WTC11 (cell line): ENCODE results near the gene PDZD7. TPM values are rescaled to one million over a fixed set of nuclear protein-coding genes. Genes with fewer than 3 reads are reported as not detected.

Experiments
- ATAC-seq: fragments of 200-7000 bp; cut with Tn5 transposase; 2 replicates; pipeline ENCODE4 v1.10.0; 2021; ENCODE audit warnings: mild to moderate bottlenecking, moderate library complexity
- CTCF ChIA-PET: fragments of 300-600 bp; sonication (Branson Sonifier 250); formaldehyde crosslinking; loops from one replicate; lab custom pipeline; 2021; ENCODE audit warnings: antibody characterized with exemption; lab: Charles Lee
- POLR2A ChIA-PET: fragments of 350-600 bp; sonication (Branson Sonifier 250); formaldehyde crosslinking; loops from one replicate; lab custom pipeline; 2021; ENCODE audit warnings: antibody characterized with exemption; lab: Charles Lee
- DNase-seq: peaks from one replicate; pipeline ENCODE4 v3.0.0; 2021; ENCODE audit warnings: low spot score
- H3K27ac Mint-ChIP-seq: 2 replicates; pipeline ENCODE4 v1.8.0; 2021; ENCODE audit warnings: mixed read lengths
- H3K27me3 Mint-ChIP-seq: 2 replicates; pipeline ENCODE4 v1.8.0; 2021; ENCODE audit warnings: low read depth, mild to moderate bottlenecking, moderate library complexity, mixed read lengths
- H3K36me3 Mint-ChIP-seq: 2 replicates; pipeline ENCODE4 v1.8.0; 2021; ENCODE audit warnings: mixed read lengths
- H3K4me1 Mint-ChIP-seq: 2 replicates; pipeline ENCODE4 v1.8.0; 2022; ENCODE audit warnings: mixed read lengths
- H3K4me3 Mint-ChIP-seq: 2 replicates; pipeline ENCODE4 v1.8.0; 2021; ENCODE audit warnings: mild to moderate bottlenecking, moderate library complexity, mixed read lengths
- H3K9me3 Mint-ChIP-seq: 2 replicates; pipeline ENCODE4 v1.8.0; 2021; ENCODE audit warnings: mixed read lengths
- CBFB ChIP-seq: sonication (generic); formaldehyde crosslinking; IDR thresholded peaks from 2 replicates; pipeline ENCODE4 v1.8.1; 2022; ENCODE audit warnings: mild to moderate bottlenecking, low read depth, missing genetic modification reagents
- ELF4 ChIP-seq: sonication (generic); formaldehyde crosslinking; IDR thresholded peaks from 2 replicates; pipeline ENCODE4 v1.8.1; 2022; ENCODE audit warnings: low read depth, mild to moderate bottlenecking, moderate library complexity, missing genetic modification reagents
- ESRRA ChIP-seq: sonication (generic); formaldehyde crosslinking; IDR thresholded peaks from 2 replicates; pipeline ENCODE4 v1.8.1; 2022; ENCODE audit warnings: mild to moderate bottlenecking, missing genetic modification reagents, borderline replicate concordance
- ETV6 ChIP-seq: sonication (generic); formaldehyde crosslinking; IDR thresholded peaks from 2 replicates; pipeline ENCODE4 v1.8.1; 2022; ENCODE audit warnings: mild to moderate bottlenecking, missing genetic modification reagents
- GABPB1 ChIP-seq: sonication (generic); formaldehyde crosslinking; IDR thresholded peaks from 2 replicates; pipeline ENCODE4 v1.8.1; 2023; ENCODE audit warnings: mild to moderate bottlenecking, missing genetic modification reagents
- RORB ChIP-seq: fragments of 250-450 bp; sonication (Bioruptor Pico); IDR thresholded peaks from 2 replicates; pipeline ENCODE4 v1.9.0; 2021; ENCODE audit warnings: mild to moderate bottlenecking
- SP1 ChIP-seq: sonication (generic); formaldehyde crosslinking; conservative IDR thresholded peaks from 2 replicates; pipeline ENCODE4 v1.8.1; 2022; ENCODE audit warnings: missing genetic modification reagents
- TP53 ChIP-seq: sonication (generic); formaldehyde crosslinking; IDR thresholded peaks from 2 replicates; pipeline ENCODE4 v1.8.1; 2023; ENCODE audit warnings: mild to moderate bottlenecking, missing genetic modification reagents
- ZNF121 ChIP-seq: sonication (generic); formaldehyde crosslinking; IDR thresholded peaks from 2 replicates; pipeline ENCODE4 v1.8.0; 2023; ENCODE audit warnings: missing genetic modification reagents
- ZNF219 ChIP-seq: sonication (generic); formaldehyde crosslinking; IDR thresholded peaks from 2 replicates; pipeline ENCODE4 v1.8.0; 2023; ENCODE audit warnings: missing genetic modification reagents, mild to moderate bottlenecking, borderline replicate concordance
- ZNF396 ChIP-seq: fragments of 250-450 bp; sonication (Bioruptor Pico); IDR thresholded peaks from 2 replicates; pipeline ENCODE4 v1.8.0; 2021; ENCODE audit warnings: mild to moderate bottlenecking, moderate library complexity, borderline replicate concordance
- total RNA-seq: library from RNA; stranded (reverse); gene quantifications from 3 replicates; pipeline ENCODE4 v1.2.3, GENCODE V29; 2021
- TF ChIP-seq, protein P1 (sequence below): sonication (generic); formaldehyde crosslinking; IDR thresholded peaks from 2 replicates; pipeline ENCODE4 v1.8.1; 2023; ENCODE audit warnings: mild to moderate bottlenecking, missing genetic modification reagents, moderate library complexity
- TF ChIP-seq, protein P2 (sequence below): sonication (generic); formaldehyde crosslinking; IDR thresholded peaks from 2 replicates; pipeline ENCODE4 v1.8.0; 2022; ENCODE audit warnings: mild to moderate bottlenecking, missing genetic modification reagents
- TF ChIP-seq, protein P3 (sequence below): sonication (generic); formaldehyde crosslinking; IDR thresholded peaks from 2 replicates; pipeline ENCODE4 v1.8.1; 2023; ENCODE audit warnings: mild to moderate bottlenecking, missing genetic modification reagents
- TF ChIP-seq, protein P4 (sequence below): fragments of 250-450 bp; sonication (Bioruptor Pico); IDR thresholded peaks from 2 replicates; pipeline ENCODE4 v1.9.0; 2021; ENCODE audit warnings: moderate library complexity, mild to moderate bottlenecking, inconsistent platforms, borderline replicate concordance
- TF ChIP-seq, protein P5 (sequence below): fragments of 200-600 bp; IDR thresholded peaks from 2 replicates; pipeline ENCODE4 v1.8.0; 2022; ENCODE audit warnings: antibody characterized with exemption
- TF ChIP-seq, protein P6 (sequence below): fragments of 250-450 bp; sonication (Bioruptor Pico); IDR thresholded peaks from 2 replicates; pipeline ENCODE4 v1.8.0; 2021; ENCODE audit warnings: mild to moderate bottlenecking

PDZD7 gene
- total RNA-seq, 1 experiment from 2014 or later = 2.6 TPM

DNA sequence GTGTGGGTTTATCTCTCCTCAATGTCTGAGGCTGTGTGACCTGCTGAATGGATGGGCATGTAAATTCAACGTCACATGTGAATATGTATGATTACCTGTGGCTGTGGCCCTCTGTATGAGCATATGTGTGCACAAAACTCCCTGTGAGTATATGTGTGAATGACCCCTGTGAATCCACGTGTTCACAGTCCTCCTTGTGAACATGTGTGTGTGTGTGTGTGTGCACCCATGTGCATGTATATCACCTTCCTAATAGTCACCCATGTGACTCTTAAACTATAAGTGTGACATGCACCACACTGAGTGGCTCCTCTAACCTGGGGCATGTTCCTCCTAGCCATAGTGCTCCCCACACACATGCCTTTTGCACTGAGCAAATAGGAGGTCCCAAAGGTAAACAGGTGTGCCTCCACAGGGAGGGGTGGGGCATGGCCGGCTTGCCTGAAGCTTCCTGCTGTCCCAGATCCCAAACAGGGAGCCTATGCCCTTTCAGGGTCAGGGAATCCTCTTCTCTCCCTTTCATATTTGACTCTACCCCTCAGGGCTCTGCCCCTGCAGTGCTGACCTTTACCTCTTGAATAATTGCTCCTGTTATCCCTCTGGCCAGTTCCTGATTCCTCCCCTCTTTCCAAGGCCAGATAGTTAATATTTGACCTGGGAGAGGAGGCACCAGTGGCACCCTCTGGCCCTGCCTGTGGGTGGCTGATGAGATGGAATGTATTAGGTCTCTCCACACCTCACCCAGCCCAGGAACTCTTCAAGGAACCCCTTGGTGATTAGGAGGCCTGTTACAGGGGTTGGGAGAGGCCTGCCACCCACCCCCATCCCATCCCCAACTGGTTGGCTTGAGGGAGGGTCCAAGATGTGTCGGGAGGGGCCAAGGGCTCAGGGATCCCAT, 59.8 kb downstream of the PDZD7 start:
- no peaks in the 10 kb centered on the region for H3K36me3 Mint-ChIP-seq
- peaks cover 31% of the 10 kb centered on the region for H3K4me1 Mint-ChIP-seq
- DNase-seq (no peak), ATAC-seq (no peak)
- no peak overlapping the region for H3K27ac Mint-ChIP-seq
- ChIA-PET POLR2A (no interaction called here), CTCF (interaction anchor here (0.8 to 2.7 kb wide), 5 partner anchors 26 to 96 kb away, joined by 3 to 30 read pairs (median 5); partner anchors contain the start of gene LZTS2)
- H3K9me3 Mint-ChIP-seq = no peaks in the 10 kb centered on the region
- no peaks in the 10 kb centered on the region; the same call in 1 of the 2 replicates for H3K27me3 Mint-ChIP-seq
- peak overlapping the region; percentile 74; the same call in 1 of the 2 replicates for H3K4me3 Mint-ChIP-seq
- TF ChIP-seq ELF4 (CRISPR knock-in tag) = no peak
- peak; percentile 71; the same call in 1 of the 2 replicates for TF ChIP-seq GABPB1

DNA sequence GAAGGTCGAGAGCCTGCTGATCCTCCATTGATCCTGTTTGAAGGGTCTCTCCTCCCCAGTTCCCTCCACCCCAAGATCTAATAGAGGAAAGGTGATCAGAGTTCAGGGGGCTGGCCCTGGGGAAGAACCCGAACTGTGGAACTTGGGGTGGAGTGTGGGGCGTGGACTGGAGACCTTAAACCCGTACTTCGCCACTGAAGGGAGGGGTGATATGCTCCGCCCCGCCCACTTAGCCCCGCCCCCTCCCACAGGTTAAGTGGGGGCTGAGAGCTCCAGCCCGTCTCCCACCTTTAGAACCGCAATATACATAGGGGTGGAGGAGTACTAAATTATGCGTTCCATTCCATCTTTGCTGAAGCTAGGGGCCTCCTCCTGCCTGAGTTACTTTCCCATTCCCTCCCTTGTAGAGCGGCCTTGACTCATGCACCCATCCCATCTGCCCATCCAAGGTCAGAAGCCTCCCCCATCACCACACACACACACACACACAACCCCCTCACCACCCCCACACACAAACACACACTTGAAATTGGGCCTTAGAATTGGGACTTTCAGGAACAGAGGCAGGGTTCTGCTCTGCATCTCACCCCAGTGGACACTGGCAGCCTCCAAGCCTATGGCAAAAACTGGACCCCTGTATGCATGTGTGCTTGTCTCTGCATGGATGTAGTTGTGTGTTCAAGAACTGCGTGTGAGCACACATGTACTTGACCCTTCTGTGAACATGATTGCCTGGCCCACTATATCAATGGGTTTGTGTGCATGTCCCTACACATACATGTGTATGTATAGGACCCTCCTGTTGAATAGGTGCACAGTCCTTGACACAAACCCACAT, 60.6 kb downstream of the PDZD7 start:
- POLR2A ChIA-PET = no interaction called here
- no peaks in the 10 kb centered on the region; the same call in 1 of the 2 replicates for H3K27me3 Mint-ChIP-seq
- CTCF ChIA-PET = interaction anchor here (0.7 to 5.6 kb wide), 17 partner anchors 15 to 400 kb away, joined by 3 to 41 read pairs (median 5); partner anchors contain the start of genes LZTS2 and MRPL43
- no peak overlapping the region for H3K27ac Mint-ChIP-seq
- TF ChIP-seq RORB (CRISPR knock-in tag) = no peak
- no peak for TF ChIP-seq ZNF396 (CRISPR knock-in tag)
- H3K36me3 Mint-ChIP-seq = no peaks in the 10 kb centered on the region
- peak overlapping the region; percentile 74 for H3K4me3 Mint-ChIP-seq
- H3K4me1 Mint-ChIP-seq = peaks cover 31% of the 10 kb centered on the region
- ATAC-seq = peak; percentile 14
- DNase-seq = peak; percentile 66
- no peaks in the 10 kb centered on the region for H3K9me3 Mint-ChIP-seq

DNA sequence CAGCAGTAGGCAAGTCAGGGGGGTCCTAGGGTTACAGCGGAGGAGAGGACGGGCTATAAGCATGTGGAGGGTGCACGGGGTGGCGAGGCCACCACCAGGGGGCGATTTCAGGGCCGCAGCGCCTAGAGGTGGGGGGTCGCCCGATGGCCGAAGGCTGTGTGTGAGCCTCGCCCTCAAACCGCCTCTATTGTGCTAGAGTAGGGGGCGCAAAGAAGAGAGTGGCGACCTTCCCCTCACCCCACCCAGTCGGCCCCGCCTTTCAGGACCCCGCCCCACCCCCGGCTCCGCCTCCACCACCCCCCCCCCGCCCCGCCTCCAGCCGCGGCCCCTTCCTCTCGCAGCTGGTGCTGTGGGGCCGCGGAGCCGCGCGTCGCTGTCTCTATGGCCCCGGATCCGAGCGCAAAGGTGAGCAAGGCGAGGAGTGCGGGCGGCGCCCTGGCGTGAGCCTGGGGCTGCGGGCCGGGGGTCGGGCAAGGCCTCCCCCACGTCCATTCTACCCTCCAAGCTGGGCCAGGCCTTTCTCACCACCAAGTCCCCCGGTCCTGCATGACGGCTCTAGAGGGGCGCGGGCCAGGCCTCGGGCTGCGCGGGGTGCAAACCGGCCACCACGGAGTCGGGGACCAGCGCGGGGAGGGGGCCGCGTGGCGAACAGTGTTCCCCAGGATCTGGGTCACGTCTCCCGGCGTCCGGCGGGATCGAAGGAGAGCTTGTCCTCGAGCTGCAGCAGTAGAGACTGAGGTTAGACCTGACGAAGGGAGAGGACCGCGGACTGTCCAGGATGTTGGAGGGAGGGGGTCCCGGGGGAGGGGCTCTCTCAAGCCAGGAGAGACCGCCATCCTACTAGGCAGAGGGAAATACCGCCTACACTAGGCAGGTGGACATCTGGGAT, 61.5 kb downstream of the PDZD7 start, which contains the start of gene SEMA4G:
Gene SEMA4G, plus strand, starts transcription at position 318 of the 889 bp plus-strand sequence. CDS start 3,409 bp downstream, outside the sequence.
- peak within 1 kb of the TSS; percentile 74 for H3K4me3 Mint-ChIP-seq
- H3K27me3 Mint-ChIP-seq = no peaks in the 10 kb centered on the region; the same call in 1 of the 2 replicates
- POLR2A ChIA-PET = no interaction called here
- no peaks in the 10 kb centered on the region for H3K36me3 Mint-ChIP-seq
- H3K4me1 Mint-ChIP-seq = peaks cover 31% of the 10 kb centered on the region
- DNase-seq = peak; percentile 76
- CTCF ChIA-PET = interaction anchor here (0.6 to 5.6 kb wide), 38 partner anchors 12 to 1268 kb away, joined by 3 to 41 read pairs (median 4); partner anchors contain the start of genes KAZALD1, LZTS2, MRPL43 and SLF2
- peak; percentile 84 for ATAC-seq
- H3K9me3 Mint-ChIP-seq = no peaks in the 10 kb centered on the region
- no peak within 1 kb of the TSS for H3K27ac Mint-ChIP-seq
- TF ChIP-seq ZNF121 (CRISPR knock-in tag) = no peak; the same call in 1 of the 2 replicates
- TF ChIP-seq ETV6 (CRISPR knock-in tag) = 0 out of 2 replicates have a peak, but pooled peaks have one; percentile 16
- peak; percentile 58; the same call in 1 of the 2 replicates for TF ChIP-seq ESRRA (CRISPR knock-in tag)
- peak; percentile 44 for TF ChIP-seq SP1
- TF ChIP-seq, protein P1, sequence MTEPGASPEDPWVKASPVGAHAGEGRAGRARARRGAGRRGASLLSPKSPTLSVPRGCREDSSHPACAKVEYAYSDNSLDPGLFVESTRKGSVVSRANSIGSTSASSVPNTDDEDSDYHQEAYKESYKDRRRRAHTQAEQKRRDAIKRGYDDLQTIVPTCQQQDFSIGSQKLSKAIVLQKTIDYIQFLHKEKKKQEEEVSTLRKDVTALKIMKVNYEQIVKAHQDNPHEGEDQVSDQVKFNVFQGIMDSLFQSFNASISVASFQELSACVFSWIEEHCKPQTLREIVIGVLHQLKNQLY (CRISPR knock-in tag) = no peak
- TF ChIP-seq, protein P2, sequence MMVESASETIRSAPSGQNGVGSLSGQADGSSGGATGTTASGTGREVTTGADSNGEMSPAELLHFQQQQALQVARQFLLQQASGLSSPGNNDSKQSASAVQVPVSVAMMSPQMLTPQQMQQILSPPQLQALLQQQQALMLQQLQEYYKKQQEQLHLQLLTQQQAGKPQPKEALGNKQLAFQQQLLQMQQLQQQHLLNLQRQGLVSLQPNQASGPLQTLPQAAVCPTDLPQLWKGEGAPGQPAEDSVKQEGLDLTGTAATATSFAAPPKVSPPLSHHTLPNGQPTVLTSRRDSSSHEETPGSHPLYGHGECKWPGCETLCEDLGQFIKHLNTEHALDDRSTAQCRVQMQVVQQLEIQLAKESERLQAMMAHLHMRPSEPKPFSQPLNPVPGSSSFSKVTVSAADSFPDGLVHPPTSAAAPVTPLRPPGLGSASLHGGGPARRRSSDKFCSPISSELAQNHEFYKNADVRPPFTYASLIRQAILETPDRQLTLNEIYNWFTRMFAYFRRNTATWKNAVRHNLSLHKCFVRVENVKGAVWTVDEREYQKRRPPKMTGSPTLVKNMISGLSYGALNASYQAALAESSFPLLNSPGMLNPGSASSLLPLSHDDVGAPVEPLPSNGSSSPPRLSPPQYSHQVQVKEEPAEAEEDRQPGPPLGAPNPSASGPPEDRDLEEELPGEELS (CRISPR knock-in tag) = no peak; the same call in 1 of the 2 replicates
- no peak for TF ChIP-seq TP53
- TF ChIP-seq CBFB (CRISPR knock-in tag) = no peak
- TF ChIP-seq ZNF396 (CRISPR knock-in tag) = no peak
- TF ChIP-seq, protein P3, sequence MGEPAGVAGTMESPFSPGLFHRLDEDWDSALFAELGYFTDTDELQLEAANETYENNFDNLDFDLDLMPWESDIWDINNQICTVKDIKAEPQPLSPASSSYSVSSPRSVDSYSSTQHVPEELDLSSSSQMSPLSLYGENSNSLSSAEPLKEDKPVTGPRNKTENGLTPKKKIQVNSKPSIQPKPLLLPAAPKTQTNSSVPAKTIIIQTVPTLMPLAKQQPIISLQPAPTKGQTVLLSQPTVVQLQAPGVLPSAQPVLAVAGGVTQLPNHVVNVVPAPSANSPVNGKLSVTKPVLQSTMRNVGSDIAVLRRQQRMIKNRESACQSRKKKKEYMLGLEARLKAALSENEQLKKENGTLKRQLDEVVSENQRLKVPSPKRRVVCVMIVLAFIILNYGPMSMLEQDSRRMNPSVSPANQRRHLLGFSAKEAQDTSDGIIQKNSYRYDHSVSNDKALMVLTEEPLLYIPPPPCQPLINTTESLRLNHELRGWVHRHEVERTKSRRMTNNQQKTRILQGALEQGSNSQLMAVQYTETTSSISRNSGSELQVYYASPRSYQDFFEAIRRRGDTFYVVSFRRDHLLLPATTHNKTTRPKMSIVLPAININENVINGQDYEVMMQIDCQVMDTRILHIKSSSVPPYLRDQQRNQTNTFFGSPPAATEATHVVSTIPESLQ (CRISPR knock-in tag) = no peak
- TF ChIP-seq, protein P4, sequence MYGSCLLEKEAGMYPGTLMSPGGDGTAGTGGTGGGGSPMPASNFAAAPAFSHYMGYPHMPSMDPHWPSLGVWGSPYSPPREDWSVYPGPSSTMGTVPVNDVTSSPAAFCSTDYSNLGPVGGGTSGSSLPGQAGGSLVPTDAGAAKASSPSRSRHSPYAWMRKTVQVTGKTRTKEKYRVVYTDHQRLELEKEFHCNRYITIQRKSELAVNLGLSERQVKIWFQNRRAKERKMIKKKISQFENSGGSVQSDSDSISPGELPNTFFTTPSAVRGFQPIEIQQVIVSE (CRISPR knock-in tag) = no peak
- TF ChIP-seq, protein P5, sequence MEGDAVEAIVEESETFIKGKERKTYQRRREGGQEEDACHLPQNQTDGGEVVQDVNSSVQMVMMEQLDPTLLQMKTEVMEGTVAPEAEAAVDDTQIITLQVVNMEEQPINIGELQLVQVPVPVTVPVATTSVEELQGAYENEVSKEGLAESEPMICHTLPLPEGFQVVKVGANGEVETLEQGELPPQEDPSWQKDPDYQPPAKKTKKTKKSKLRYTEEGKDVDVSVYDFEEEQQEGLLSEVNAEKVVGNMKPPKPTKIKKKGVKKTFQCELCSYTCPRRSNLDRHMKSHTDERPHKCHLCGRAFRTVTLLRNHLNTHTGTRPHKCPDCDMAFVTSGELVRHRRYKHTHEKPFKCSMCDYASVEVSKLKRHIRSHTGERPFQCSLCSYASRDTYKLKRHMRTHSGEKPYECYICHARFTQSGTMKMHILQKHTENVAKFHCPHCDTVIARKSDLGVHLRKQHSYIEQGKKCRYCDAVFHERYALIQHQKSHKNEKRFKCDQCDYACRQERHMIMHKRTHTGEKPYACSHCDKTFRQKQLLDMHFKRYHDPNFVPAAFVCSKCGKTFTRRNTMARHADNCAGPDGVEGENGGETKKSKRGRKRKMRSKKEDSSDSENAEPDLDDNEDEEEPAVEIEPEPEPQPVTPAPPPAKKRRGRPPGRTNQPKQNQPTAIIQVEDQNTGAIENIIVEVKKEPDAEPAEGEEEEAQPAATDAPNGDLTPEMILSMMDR = peak; percentile 59; the same call in 1 of the 2 replicates
- no peak for TF ChIP-seq ZNF219 (CRISPR knock-in tag)
- TF ChIP-seq, protein P6, sequence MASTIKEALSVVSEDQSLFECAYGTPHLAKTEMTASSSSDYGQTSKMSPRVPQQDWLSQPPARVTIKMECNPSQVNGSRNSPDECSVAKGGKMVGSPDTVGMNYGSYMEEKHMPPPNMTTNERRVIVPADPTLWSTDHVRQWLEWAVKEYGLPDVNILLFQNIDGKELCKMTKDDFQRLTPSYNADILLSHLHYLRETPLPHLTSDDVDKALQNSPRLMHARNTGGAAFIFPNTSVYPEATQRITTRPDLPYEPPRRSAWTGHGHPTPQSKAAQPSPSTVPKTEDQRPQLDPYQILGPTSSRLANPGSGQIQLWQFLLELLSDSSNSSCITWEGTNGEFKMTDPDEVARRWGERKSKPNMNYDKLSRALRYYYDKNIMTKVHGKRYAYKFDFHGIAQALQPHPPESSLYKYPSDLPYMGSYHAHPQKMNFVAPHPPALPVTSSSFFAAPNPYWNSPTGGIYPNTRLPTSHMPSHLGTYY (CRISPR knock-in tag) = no peak
